Keratinocyte (primary cell): Measurements from ENCODE around the gene CPNE4.

Experiments used
- EZH2 ChIP-seq: IDR thresholded peaks from one replicate; pipeline ENCODE4 v1.6.1; 2012; ENCODE audit warnings: inconsistent platforms, mild to moderate bottlenecking, low read length, moderate library complexity
- TF ChIP-seq, protein P1 (sequence below), 3 experiments: IDR thresholded peaks in 1 of 3; conservative IDR thresholded peaks in 1 of 3; optimal IDR thresholded peaks in 1 of 3; 2 replicates in 2 of 3; 3 replicates in 1 of 3; pipeline versions ENCODE3 to v1.5.1; 2011; ENCODE audit warnings: low read length in 3 of 3, mild to moderate bottlenecking in 3 of 3, moderate library complexity in 2 of 3, control low read depth in 1 of 3, inconsistent platforms in 1 of 3; ENCODE audit not compliant: insufficient read depth in 2 of 3; ENCODE audit errors: extremely low read depth in 1 of 3

DNA sequence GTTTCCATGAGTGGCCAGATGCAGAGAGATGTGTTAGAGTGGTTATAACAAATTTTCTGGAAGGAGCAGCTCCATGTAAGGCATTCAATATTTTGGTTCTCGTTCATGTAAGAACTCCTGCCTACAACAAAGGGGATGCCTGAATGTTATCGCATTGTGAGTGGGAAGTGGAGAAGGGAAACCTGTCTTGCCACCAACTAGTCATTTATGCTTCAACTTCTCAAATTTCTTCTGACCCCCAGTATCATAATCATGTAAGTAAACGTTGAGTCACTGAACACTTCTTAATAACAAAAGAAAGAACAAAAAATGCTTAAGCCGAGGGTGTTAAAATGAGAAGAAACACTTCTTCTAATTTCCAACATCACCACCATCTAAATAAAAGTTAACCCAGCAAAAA, 470.0 kb downstream of the CPNE4 start:
- TF ChIP-seq, protein P1, sequence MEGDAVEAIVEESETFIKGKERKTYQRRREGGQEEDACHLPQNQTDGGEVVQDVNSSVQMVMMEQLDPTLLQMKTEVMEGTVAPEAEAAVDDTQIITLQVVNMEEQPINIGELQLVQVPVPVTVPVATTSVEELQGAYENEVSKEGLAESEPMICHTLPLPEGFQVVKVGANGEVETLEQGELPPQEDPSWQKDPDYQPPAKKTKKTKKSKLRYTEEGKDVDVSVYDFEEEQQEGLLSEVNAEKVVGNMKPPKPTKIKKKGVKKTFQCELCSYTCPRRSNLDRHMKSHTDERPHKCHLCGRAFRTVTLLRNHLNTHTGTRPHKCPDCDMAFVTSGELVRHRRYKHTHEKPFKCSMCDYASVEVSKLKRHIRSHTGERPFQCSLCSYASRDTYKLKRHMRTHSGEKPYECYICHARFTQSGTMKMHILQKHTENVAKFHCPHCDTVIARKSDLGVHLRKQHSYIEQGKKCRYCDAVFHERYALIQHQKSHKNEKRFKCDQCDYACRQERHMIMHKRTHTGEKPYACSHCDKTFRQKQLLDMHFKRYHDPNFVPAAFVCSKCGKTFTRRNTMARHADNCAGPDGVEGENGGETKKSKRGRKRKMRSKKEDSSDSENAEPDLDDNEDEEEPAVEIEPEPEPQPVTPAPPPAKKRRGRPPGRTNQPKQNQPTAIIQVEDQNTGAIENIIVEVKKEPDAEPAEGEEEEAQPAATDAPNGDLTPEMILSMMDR (optimal IDR thresholded peaks at IDR 0.05 in 1 of 3, IDR thresholded peaks at IDR 0.05 in 1 of 3, conservative IDR thresholded peaks at IDR 0.05 in 1 of 3; ENCODE audit: extremely low read depth in 1 of 3, insufficient read depth in 2 of 3, low read length in 3 of 3): no peak
- no peak for TF ChIP-seq EZH2
